ENCODE data around the gene ZMAT3.
"Not testable (repeated sequence)": the region's sequence is repeated elsewhere in the genome, so short reads cannot be mapped to it uniquely, and the experiment has no call there.

ZMAT3 gene

DNA sequence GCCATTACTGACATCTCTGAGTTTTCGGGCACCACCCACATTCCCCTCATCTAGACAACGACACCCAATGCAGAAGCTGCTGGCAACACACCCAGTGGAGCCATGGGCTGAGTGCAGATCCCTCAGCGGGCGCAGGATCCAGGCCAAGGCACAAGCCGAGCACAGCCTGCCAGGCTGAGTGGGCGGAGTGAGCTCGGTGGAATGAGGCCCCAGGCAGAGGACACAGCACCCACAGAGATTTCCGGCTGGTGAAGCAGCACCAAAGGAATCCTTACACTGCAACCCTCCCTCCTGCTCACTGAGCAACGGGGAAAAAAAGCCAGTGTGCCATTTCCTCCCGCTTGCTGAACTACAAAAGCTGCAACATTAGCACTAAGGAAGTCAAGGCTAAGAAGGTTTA, 34.3 kb downstream of the ZMAT3 start:
- Histone ChIP-seq H3K36me3 (peaks cover 0 to 3% (median 0%) of the 10 kb centered on the region in 3 donors), H3K9me3 (no peaks in the 10 kb centered on the region), H3K4me3 (peak overlapping the region; percentile 1 to 15), H3K27ac (peak overlapping the region in 1 of 2 donors; percentile 50), H3K4me1 (peaks cover 0 to 21% (median 14%) of the 10 kb centered on the region in 4 donors), H3K27me3 (no peaks in the 10 kb centered on the region)
- intact Hi-C loops (cut with DNase I; ENCODE audit: low total_unique reads): no loop called here
- no peak for TF ChIP-seq CTCF (IDR thresholded peaks at IDR 0.05)
- DNase-seq: peak; percentile 29 to 85

DNA sequence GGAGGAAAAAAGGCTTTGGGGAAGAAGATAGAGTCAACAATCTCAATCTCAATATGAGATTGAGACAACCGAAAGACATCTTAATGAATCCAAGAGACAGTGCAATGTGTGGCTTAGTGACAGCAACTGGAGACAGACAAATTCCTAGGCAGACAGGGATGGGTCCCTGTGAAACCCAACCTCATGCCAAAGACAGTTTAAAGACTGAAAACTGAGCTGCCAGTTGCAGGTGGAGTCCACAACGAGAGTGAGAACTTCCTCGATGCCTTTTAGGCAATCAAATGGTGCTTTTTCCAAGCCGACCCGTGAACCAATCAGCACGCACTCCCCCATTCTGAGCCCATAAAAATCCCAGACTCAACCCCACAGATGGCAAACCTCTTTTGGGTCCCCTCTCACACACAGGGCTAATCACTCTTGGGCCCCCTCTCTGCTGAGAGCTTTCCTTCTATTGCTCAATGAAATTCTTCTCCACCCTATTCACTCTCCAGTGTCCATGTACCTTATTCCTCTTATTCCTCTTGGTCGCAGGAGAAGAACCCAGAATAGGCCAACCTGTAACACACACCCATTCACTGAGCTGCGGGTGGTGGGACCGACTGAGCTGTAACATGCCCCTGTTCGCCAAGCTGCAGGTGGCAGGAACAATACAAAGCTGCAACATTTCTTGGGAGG, 34.8 kb downstream of the ZMAT3 start:
- Histone ChIP-seq H3K27me3 (no peaks in the 10 kb centered on the region), H3K4me1 (peaks cover 0 to 21% (median 14%) of the 10 kb centered on the region in 4 donors), H3K36me3 (peaks cover 0 to 3% (median 0%) of the 10 kb centered on the region in 3 donors), H3K9me3 (no peaks in the 10 kb centered on the region), H3K4me3 (peak overlapping the region in 1 of 2 donors; percentile 1), H3K27ac (peak overlapping the region in 1 of 2 donors; percentile 50)
- intact Hi-C loops (cut with DNase I; ENCODE audit: low total_unique reads): no loop called here
- no peak for TF ChIP-seq CTCF (IDR thresholded peaks at IDR 0.05)
- DNase-seq: no peak

DNA sequence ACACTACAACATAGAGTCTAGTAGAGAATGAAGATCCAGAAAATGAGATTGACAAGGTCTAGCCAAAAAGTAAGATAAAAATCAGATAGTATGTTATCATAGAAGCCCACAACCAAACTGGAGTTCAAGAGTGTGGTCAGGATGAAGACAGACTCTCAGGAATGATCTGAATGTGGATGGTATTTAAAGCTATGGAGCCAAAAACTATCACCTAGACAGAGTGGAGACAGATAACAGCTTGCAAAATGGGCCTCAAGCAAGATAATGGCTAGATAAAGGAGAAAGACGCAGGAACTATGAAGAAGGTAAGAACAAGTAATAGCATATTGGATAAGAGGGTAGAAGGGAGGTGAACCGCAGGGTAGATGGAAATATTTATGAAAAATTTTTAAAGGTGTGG, 35.4 kb downstream of the ZMAT3 start:
- no peak for TF ChIP-seq CTCF (IDR thresholded peaks at IDR 0.05)
- intact Hi-C loops (cut with DNase I; ENCODE audit: low total_unique reads): no loop called here

GRCh38 chr3:179035232-179035631, 36.4 kb downstream of the ZMAT3 start:
- no peaks in the 10 kb centered on the region for H3K9me3 ChIP-seq
- no peak for TF ChIP-seq CTCF (IDR thresholded peaks at IDR 0.05)
- H3K36me3 ChIP-seq: peaks cover 0 to 3% (median 0%) of the 10 kb centered on the region in 3 donors
- no peaks in the 10 kb centered on the region for H3K27me3 ChIP-seq
- no peak for DNase-seq
- intact Hi-C loops (cut with DNase I; ENCODE audit: low total_unique reads): no loop called here
- H3K27ac ChIP-seq: no peak overlapping the region
- H3K4me3 ChIP-seq: no peak overlapping the region
- peaks cover 0 to 21% (median 14%) of the 10 kb centered on the region in 4 donors for H3K4me1 ChIP-seq

More for the DNA sequence above, 35.4 kb downstream of the ZMAT3 start:
- no peak for DNase-seq
- no peak overlapping the region for H3K4me3 ChIP-seq
- H3K4me1 ChIP-seq: peaks cover 0 to 21% (median 14%) of the 10 kb centered on the region in 4 donors
- peaks cover 0 to 3% (median 0%) of the 10 kb centered on the region in 3 donors for H3K36me3 ChIP-seq
- H3K27me3 ChIP-seq: no peaks in the 10 kb centered on the region
- no peak overlapping the region for H3K27ac ChIP-seq
- H3K9me3 ChIP-seq: no peaks in the 10 kb centered on the region

DNA sequence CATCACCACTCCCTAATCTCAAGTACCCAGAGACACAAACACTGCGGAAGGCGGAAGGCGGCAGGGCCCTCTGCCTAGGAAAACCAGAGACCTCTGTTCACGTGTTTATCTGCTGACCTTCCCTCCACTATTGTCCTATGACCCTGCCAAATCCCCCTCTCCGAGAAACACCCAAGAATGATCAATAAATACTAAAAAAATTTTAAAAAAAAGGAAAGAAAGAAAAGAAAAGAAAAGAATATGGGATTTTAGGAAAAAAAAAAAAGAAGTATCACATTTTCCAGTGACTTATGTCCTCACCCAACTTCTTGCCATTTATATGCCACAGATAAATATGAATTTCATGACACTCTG, 38.3 kb downstream of the ZMAT3 start:
- H3K36me3 ChIP-seq; intact Hi-C loops (cut with DNase I; ENCODE audit: low total_unique reads); DNase-seq; H3K27me3 ChIP-seq; H3K4me3 ChIP-seq; H3K27ac ChIP-seq; H3K9me3 ChIP-seq: not testable (repeated sequence)
- peaks cover 0 to 16% (median 12%) of the 10 kb centered on the region in 4 donors for H3K4me1 ChIP-seq

GRCh38 chr3:179032454-179033303, 38.9 kb downstream of the ZMAT3 start:
- H3K27ac ChIP-seq; DNase-seq; intact Hi-C loops (cut with DNase I; ENCODE audit: low total_unique reads); H3K4me1 ChIP-seq; H3K9me3 ChIP-seq; H3K27me3 ChIP-seq; H3K4me3 ChIP-seq; H3K36me3 ChIP-seq: not testable (repeated sequence)
